GM23338 (cell line): ENCODE results near the gene CAMLG. TPM values are rescaled to one million over a fixed set of nuclear protein-coding genes. Genes with fewer than 3 reads are reported as not detected.

ENCODE experiments used
- ATAC-seq: fragments of 200-7000 bp; cut with Tn5 transposase; 3 replicates; pipeline ENCODE4 v1.9.1; 2020
- DNase-seq: peaks from one replicate; pipeline ENCODE4 v3.0.0-alpha.2; 2015; ENCODE audit warnings: low spot score
- H2AFZ ChIP-seq: fragments of 200-600 bp; sonication (generic); 2 replicates; pipeline ENCODE4 v1.8.0; 2016; ENCODE audit warnings: antibody characterized with exemption, mild to moderate bottlenecking, moderate library complexity
- H3F3A ChIP-seq: fragments of 200-600 bp; sonication (generic); replicated peaks from 2 replicates; pipeline ENCODE4 v1.8.0; 2017; ENCODE audit warnings: antibody characterized with exemption, mixed run types, low read depth
- H3K27ac ChIP-seq: fragments of 200-600 bp; sonication (generic); 2 replicates; pipeline ENCODE4 v1.6.1; 2016; ENCODE audit warnings: low read depth
- H3K27me3 ChIP-seq: fragments of 200-600 bp; sonication (generic); 2 replicates; pipeline ENCODE4 v1.8.0; 2016; ENCODE audit warnings: mild to moderate bottlenecking, mixed run types, moderate library complexity; ENCODE audit not compliant: insufficient read depth
- H3K36me3 ChIP-seq: fragments of 200-600 bp; sonication (generic); 2 replicates; pipeline ENCODE4 v1.8.0; 2016; ENCODE audit warnings: mild to moderate bottlenecking; ENCODE audit not compliant: insufficient read depth
- H3K4me1 ChIP-seq: fragments of 200-600 bp; sonication (generic); 2 replicates; pipeline ENCODE4 v1.8.0; 2016; ENCODE audit warnings: mild to moderate bottlenecking, moderate library complexity; ENCODE audit not compliant: insufficient read depth
- H3K4me2 ChIP-seq: fragments of 200-600 bp; sonication (generic); 2 replicates; pipeline ENCODE4 v1.7.1; 2017; ENCODE audit warnings: mixed run types
- H3K4me3 ChIP-seq: fragments of 200-600 bp; sonication (generic); 2 replicates; pipeline ENCODE4 v1.6.1; 2016; ENCODE audit warnings: mixed run types
- H3K79me2 ChIP-seq: fragments of 200-600 bp; sonication (generic); replicated peaks from 2 replicates; pipeline ENCODE4 v1.8.0; 2017; ENCODE audit warnings: mild to moderate bottlenecking; ENCODE audit not compliant: insufficient read depth
- H3K9me2 ChIP-seq: fragments of 200-600 bp; sonication (generic); 2 replicates; pipeline ENCODE4 v1.8.0; 2017; ENCODE audit not compliant: insufficient read depth
- H4K20me1 ChIP-seq: fragments of 200-600 bp; sonication (generic); replicated peaks from 2 replicates; pipeline ENCODE4 v1.8.0; 2017; ENCODE audit warnings: mild to moderate bottlenecking; ENCODE audit not compliant: insufficient read depth
- H3K27ac Mint-ChIP-seq: 2 replicates; pipeline ENCODE4 v1.8.0; 2020; ENCODE audit warnings: inconsistent platforms, mild to moderate bottlenecking, moderate library complexity, mixed read lengths
- H3K27me3 Mint-ChIP-seq: 3 replicates; pipeline ENCODE4 v1.8.0; 2022; ENCODE audit warnings: low read depth, mild to moderate bottlenecking, moderate library complexity, mixed read lengths, inconsistent platforms; ENCODE audit not compliant: insufficient read depth, poor library complexity
- H3K36me3 Mint-ChIP-seq: 3 replicates; pipeline ENCODE4 v1.8.0; 2021; ENCODE audit warnings: low read depth, mild to moderate bottlenecking, inconsistent platforms, moderate library complexity, mixed read lengths
- H3K4me1 Mint-ChIP-seq: 3 replicates; pipeline ENCODE4 v1.8.0; 2020; ENCODE audit warnings: mild to moderate bottlenecking, inconsistent platforms, mixed read lengths
- H3K4me3 Mint-ChIP-seq: 3 replicates; pipeline ENCODE4 v1.8.0; 2021; ENCODE audit warnings: moderate library complexity, mild to moderate bottlenecking, inconsistent platforms, mixed read lengths
- H3K9me3 Mint-ChIP-seq: 3 replicates; pipeline ENCODE4 v1.8.0; 2020; ENCODE audit warnings: moderate library complexity, mild to moderate bottlenecking, inconsistent platforms, mixed read lengths
- CREB1 ChIP-seq: fragments of 250-450 bp; sonication (Bioruptor Pico); IDR thresholded peaks from 2 replicates; pipeline ENCODE4 v1.5.0; 2020; ENCODE audit warnings: low read depth, mild to moderate bottlenecking, moderate library complexity
- ETS1 ChIP-seq: IDR thresholded peaks from 2 replicates; pipeline ENCODE4 v1.6.1; 2016; ENCODE audit warnings: antibody characterized with exemption
- EZH2phosphoT487 ChIP-seq: fragments of 200-600 bp; sonication (generic); IDR thresholded peaks from one replicate; pipeline ENCODE4 v1.8.1; 2018; ENCODE audit warnings: antibody characterized with exemption; ENCODE audit not compliant: unreplicated experiment
- REST ChIP-seq: IDR thresholded peaks from one replicate; pipeline ENCODE4 v1.6.1; 2018; ENCODE audit warnings: antibody characterized with exemption; ENCODE audit not compliant: unreplicated experiment
- ZNF331 ChIP-seq: fragments of 250-450 bp; sonication (Bioruptor Pico); IDR thresholded peaks from 2 replicates; pipeline ENCODE4 v1.5.0; 2020; ENCODE audit warnings: low read depth, mild to moderate bottlenecking, moderate library complexity
- ZNF462 ChIP-seq: fragments of 250-450 bp; sonication (Bioruptor Pico); IDR thresholded peaks from 2 replicates; pipeline ENCODE4 v1.5.0; 2020; ENCODE audit warnings: mild to moderate bottlenecking, moderate library complexity
- polyA plus RNA-seq: library from polyadenylated mRNA; unstranded; fragments of >200 nt; fragmentation: Nextera tagmentation; extraction: Ambion mirVana; gene quantifications from 2 replicates; pipeline ENCODE4 v1.2.1, GENCODE V29; 2016
- total RNA-seq: library from RNA; depleted of rRNA; stranded (reverse); fragments of >200 nt; shearing (Covaris generic); gene quantifications from 2 replicates; pipeline ENCODE4 v1.2.3, GENCODE V29; 2014

The CAMLG gene
- total and polyA plus RNA-seq, 2 experiments from 2014 or later, result 34.4 to 75.0 TPM

GRCh38 chr5:134736173-134736812 is 2.1 kb upstream of the CAMLG start (continued):
- TF ChIP-seq REST, result no peak
- no peak for TF ChIP-seq EZH2phosphoT487

- Histone ChIP-seq H3K9me2 (no peaks in the 10 kb centered on the region), H3F3A (no peaks in the 10 kb centered on the region), H3K36me3 (peaks cover 15% of the 10 kb centered on the region; the same call in 1 of the 2 replicates), H3K4me3 (peak overlapping the region; percentile 91), H3K79me2 (peaks cover 45% of the 10 kb centered on the region), H3K4me1 (peaks cover 3% of the 10 kb centered on the region; the same call in 1 of the 2 replicates), H3K4me2 (peak overlapping the region; percentile 94), H4K20me1 (peaks cover 8% of the 10 kb centered on the region; the same call in 1 of the 2 replicates), H3K27me3 (no peaks in the 10 kb centered on the region), H2AFZ (no peak overlapping the region; the same call in 1 of the 2 replicates), H3K27ac (peak overlapping the region; percentile 67; the same call in 1 of the 2 replicates)
- Mint-ChIP-seq H3K36me3 (peaks cover 14% of the 10 kb centered on the region; the same call in 2 of the 3 replicates), H3K4me3 (peak overlapping the region; percentile 93), H3K27ac (peak overlapping the region; percentile 94), H3K27me3 (peaks cover 2% of the 10 kb centered on the region), H3K4me1 (peaks cover 12% of the 10 kb centered on the region; the same call in 2 of the 3 replicates), H3K9me3 (no peaks in the 10 kb centered on the region)
- peak; percentile 17 for ATAC-seq
- peak; percentile 60 for DNase-seq
- TF ChIP-seq ZNF462 (CRISPR knock-in tag) (no peak), REST (no peak), ZNF331 (no peak), CREB1 (CRISPR knock-in tag) (0 out of 2 replicates have a peak, but pooled peaks have one; percentile 14), ETS1 (no peak), EZH2phosphoT487 (no peak)
Observed at GRCh38 chr5:134738963-134739661, 764 bp downstream of the CAMLG start.
